Smooth muscle cell (in vitro differentiated cells): ENCODE measurements around the gene DMBT1. TPM values are rescaled to one million over a fixed set of nuclear protein-coding genes. Genes with fewer than 3 reads are reported as not detected.

Experiments used
- DNase-seq: peaks from one replicate; lab custom pipeline; 2025; ENCODE audit not compliant: unreplicated experiment; lab: John Stamatoyannopoulos, UW
- H2AFZ ChIP-seq: fragments of 200-600 bp; sonication (generic); 2 replicates; pipeline ENCODE4 v1.6.0; 2016; ENCODE audit warnings: antibody characterized with exemption, low read depth, mild to moderate bottlenecking
- H3F3A ChIP-seq: fragments of 200-600 bp; sonication (generic); 2 replicates; pipeline ENCODE4 v1.6.0; 2017; ENCODE audit warnings: antibody characterized with exemption, low read depth
- H3K27ac ChIP-seq: fragments of 200-600 bp; sonication (generic); 2 replicates; pipeline ENCODE4 v1.5.1; 2016; ENCODE audit warnings: low read depth, mild to moderate bottlenecking
- H3K27me3 ChIP-seq: fragments of 200-600 bp; sonication (generic); 2 replicates; pipeline ENCODE4 v1.6.1; 2016; ENCODE audit warnings: low read depth, mild to moderate bottlenecking
- H3K36me3 ChIP-seq: fragments of 200-600 bp; sonication (generic); 2 replicates; pipeline ENCODE4 v1.5.1; 2016; ENCODE audit warnings: low read depth
- H3K4me1 ChIP-seq: fragments of 200-600 bp; sonication (generic); 2 replicates; pipeline ENCODE4 v1.5.1; 2016; ENCODE audit warnings: low read depth
- H3K4me2 ChIP-seq: fragments of 200-600 bp; sonication (generic); 2 replicates; pipeline ENCODE4 v1.6.0; 2016; ENCODE audit warnings: mild to moderate bottlenecking
- H3K4me3 ChIP-seq: fragments of 200-600 bp; sonication (generic); 2 replicates; pipeline ENCODE4 v1.5.1; 2016; ENCODE audit warnings: mild to moderate bottlenecking
- H3K79me2 ChIP-seq: fragments of 200-600 bp; sonication (generic); 2 replicates; pipeline ENCODE4 v1.6.0; 2016; ENCODE audit warnings: low read depth, mild to moderate bottlenecking
- H3K9ac ChIP-seq: fragments of 200-600 bp; sonication (generic); 2 replicates; pipeline ENCODE4 v1.6.0; 2016; ENCODE audit warnings: low read depth
- H3K9me3 ChIP-seq: fragments of 200-600 bp; sonication (generic); replicated peaks from 2 replicates; pipeline ENCODE4 v1.5.1; 2016; ENCODE audit warnings: low read depth
- H4K20me1 ChIP-seq: fragments of 200-600 bp; sonication (generic); 2 replicates; pipeline ENCODE4 v1.6.0; 2016; ENCODE audit warnings: low read depth
- WGBS: methylation state at CpG from one replicate; pipeline ENCODE4 v1.1.7; 2016; ENCODE audit warnings: low lambda C conversion rate; 5-methylcytosine and 5-hydroxymethylcytosine counted together
- polyA plus RNA-seq: library from polyadenylated mRNA; unstranded; fragments of >200 nt; fragmentation: Nextera tagmentation; extraction: Ambion mirVana; gene quantifications from 2 replicates; pipeline ENCODE4 v1.2.1, GENCODE V29; 2016
- total RNA-seq: library from RNA; depleted of rRNA; stranded (reverse); fragments of >200 nt; gene quantifications from 2 replicates; pipeline ENCODE4 v1.2.3, GENCODE V29; 2014
- TF ChIP-seq, protein P1 (sequence below): fragments of 200-600 bp; sonication (generic); IDR thresholded peaks from 2 replicates; pipeline ENCODE4 v1.5.1; 2017; ENCODE audit warnings: borderline replicate concordance, mild to moderate bottlenecking, antibody characterized with exemption; ENCODE audit not compliant: insufficient read depth, poor library complexity, severe bottlenecking

The DMBT1 gene
- total and polyA plus RNA-seq, 2 experiments from 2014 or later = not detected

- TF ChIP-seq, protein P1, sequence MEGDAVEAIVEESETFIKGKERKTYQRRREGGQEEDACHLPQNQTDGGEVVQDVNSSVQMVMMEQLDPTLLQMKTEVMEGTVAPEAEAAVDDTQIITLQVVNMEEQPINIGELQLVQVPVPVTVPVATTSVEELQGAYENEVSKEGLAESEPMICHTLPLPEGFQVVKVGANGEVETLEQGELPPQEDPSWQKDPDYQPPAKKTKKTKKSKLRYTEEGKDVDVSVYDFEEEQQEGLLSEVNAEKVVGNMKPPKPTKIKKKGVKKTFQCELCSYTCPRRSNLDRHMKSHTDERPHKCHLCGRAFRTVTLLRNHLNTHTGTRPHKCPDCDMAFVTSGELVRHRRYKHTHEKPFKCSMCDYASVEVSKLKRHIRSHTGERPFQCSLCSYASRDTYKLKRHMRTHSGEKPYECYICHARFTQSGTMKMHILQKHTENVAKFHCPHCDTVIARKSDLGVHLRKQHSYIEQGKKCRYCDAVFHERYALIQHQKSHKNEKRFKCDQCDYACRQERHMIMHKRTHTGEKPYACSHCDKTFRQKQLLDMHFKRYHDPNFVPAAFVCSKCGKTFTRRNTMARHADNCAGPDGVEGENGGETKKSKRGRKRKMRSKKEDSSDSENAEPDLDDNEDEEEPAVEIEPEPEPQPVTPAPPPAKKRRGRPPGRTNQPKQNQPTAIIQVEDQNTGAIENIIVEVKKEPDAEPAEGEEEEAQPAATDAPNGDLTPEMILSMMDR = no peak
- no peak overlapping the region for H2AFZ ChIP-seq
- H3K27me3 ChIP-seq = no peaks in the 10 kb centered on the region
- H3K27ac ChIP-seq = no peak overlapping the region
- no peak for DNase-seq
- H4K20me1 ChIP-seq = no peaks in the 10 kb centered on the region
- no peaks in the 10 kb centered on the region for H3K79me2 ChIP-seq
- 82% methylated on average over 9 of the region's 9 CpGs for WGBS
- H3K4me3 ChIP-seq = no peak overlapping the region
- H3K9me3 ChIP-seq = no peaks in the 10 kb centered on the region
- H3K4me2 ChIP-seq = no peak overlapping the region
- H3F3A ChIP-seq = no peaks in the 10 kb centered on the region
- H3K4me1 ChIP-seq = no peaks in the 10 kb centered on the region
- H3K9ac ChIP-seq = no peak overlapping the region
- no peaks in the 10 kb centered on the region for H3K36me3 ChIP-seq
Observed at GRCh38 chr10:122551450-122551849, 9.1 kb upstream of the DMBT1 start.

GRCh38 chr10:122553341-122553740 is 7.2 kb upstream of the DMBT1 start:
- Histone ChIP-seq H4K20me1 (no peaks in the 10 kb centered on the region), H3K36me3 (no peaks in the 10 kb centered on the region), H3F3A (no peaks in the 10 kb centered on the region), H3K27ac (no peak overlapping the region), H3K4me1 (no peaks in the 10 kb centered on the region), H3K9me3 (no peaks in the 10 kb centered on the region), H3K4me2 (no peak overlapping the region), H3K9ac (no peak overlapping the region), H3K27me3 (no peaks in the 10 kb centered on the region), H2AFZ (no peak overlapping the region), H3K79me2 (no peaks in the 10 kb centered on the region), H3K4me3 (no peak overlapping the region)
- no peak for DNase-seq
- 82% methylated on average over 6 of the region's 6 CpGs for WGBS
- TF ChIP-seq, protein P1 = no peak

DNA sequence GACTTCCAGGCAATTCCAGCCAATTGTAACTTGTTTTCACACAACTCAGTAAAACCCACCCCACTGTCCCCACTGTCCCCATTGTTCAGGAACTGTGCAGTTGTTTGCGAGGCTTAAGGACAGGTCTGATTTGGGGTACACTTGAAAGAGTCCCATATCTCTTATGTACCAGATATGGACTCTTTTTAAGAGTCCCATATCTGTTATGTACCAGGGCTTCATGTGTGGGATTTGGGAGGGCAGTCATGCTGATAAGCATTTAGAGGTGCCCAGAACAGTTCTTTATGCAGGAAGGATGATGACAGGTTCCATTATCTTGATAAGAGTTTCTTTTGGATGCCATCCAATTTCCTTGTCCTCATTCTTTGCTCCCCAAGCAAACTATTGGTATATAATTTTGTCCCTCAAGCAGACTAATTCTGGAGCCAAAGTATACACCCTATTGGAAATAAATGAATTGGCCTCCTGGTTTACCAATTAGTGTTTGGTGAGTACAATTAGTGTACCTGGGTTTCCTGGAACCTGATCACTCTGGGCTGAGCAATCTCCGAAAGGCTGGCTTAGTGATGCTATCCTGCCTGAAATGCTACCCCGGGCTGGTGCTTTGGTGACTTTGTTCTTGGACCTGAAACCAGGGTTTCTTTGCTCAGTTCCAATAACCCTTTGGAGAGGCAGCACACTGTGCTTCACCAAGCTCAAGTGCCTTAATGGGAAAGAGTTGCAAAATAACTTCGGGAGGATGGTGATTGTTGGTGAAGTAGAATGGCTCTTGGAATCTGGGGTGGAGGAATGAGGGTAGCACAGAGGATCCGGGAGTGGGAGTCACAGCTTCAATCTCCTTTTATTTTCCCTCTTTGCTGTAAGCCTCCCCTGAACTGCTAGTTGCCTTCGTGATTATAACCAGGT is 6.2 kb upstream of the DMBT1 start:
- Histone ChIP-seq H3K9ac (no peak overlapping the region), H3K27me3 (no peaks in the 10 kb centered on the region), H3K4me3 (no peak overlapping the region), H3F3A (no peaks in the 10 kb centered on the region), H3K79me2 (no peaks in the 10 kb centered on the region), H4K20me1 (no peaks in the 10 kb centered on the region), H3K9me3 (no peaks in the 10 kb centered on the region), H3K4me2 (no peak overlapping the region), H3K27ac (no peak overlapping the region), H2AFZ (no peak overlapping the region), H3K4me1 (no peaks in the 10 kb centered on the region), H3K36me3 (no peaks in the 10 kb centered on the region)
- DNase-seq = no peak
- WGBS = 96% methylated on average over 6 of the region's 6 CpGs
- TF ChIP-seq, protein P1 = no peak
